SK-N-SH (cell line): ENCODE results near the gene P2RY12. TPM values are rescaled to one million over a fixed set of nuclear protein-coding genes. Genes with fewer than 3 reads are reported as not detected.

Source experiments
- CTCF ChIA-PET: fragments of 300-600, 350-600 bp; formaldehyde crosslinking; extraction: SDS; loops from one replicate; lab custom pipeline; 2021; lab: Yijun Ruan, JAX
- POLR2A ChIA-PET: fragments of 350-600 bp; sonication (Branson Sonifier 250); formaldehyde crosslinking; extraction: SDS; loops from one replicate; lab custom pipeline; 2020; ENCODE audit warnings: antibody characterized with exemption, inconsistent platforms; lab: Yijun Ruan, JAX
- DNase-seq: peaks from one replicate; pipeline ENCODE4 v3.0.0; 2012
- H2AFZ ChIP-seq: fragments of 200-600 bp; sonication (generic); 2 replicates; pipeline ENCODE4 v1.8.1; 2016; ENCODE audit warnings: antibody characterized with exemption, mild to moderate bottlenecking, low read depth
- H3F3A ChIP-seq: fragments of 200-600 bp; sonication (generic); replicated peaks from 2 replicates; pipeline ENCODE3; 2016; ENCODE audit warnings: antibody characterized with exemption, mild to moderate bottlenecking; ENCODE audit not compliant: insufficient read depth
- H3K27ac ChIP-seq, 2 experiments: fragments of 200-500 bp in 1 of 2; fragments of 200-600 bp in 1 of 2; sonication (Bioruptor generic) in 1 of 2; sonication (generic), shearing (Covaris generic) in 1 of 2; 2 replicates each; pipeline versions ENCODE4 v1.5.1 to v1.6.1; 2014 to 2016; ENCODE audit warnings: low read depth in 2 of 2, inconsistent platforms in 1 of 2, low read length in 1 of 2, mild to moderate bottlenecking in 1 of 2, mixed read lengths in 1 of 2
- H3K27me3 ChIP-seq: fragments of 200-600 bp; sonication (generic), shearing (Covaris generic); 2 replicates; pipeline ENCODE4 v1.6.1; 2016; ENCODE audit warnings: mixed run types; ENCODE audit not compliant: insufficient read depth
- H3K36me3 ChIP-seq, 2 experiments: fragments of 200-500 bp in 1 of 2; fragments of 200-600 bp in 1 of 2; sonication (Bioruptor generic) in 1 of 2; sonication (generic) in 1 of 2; replicated peaks in 1 of 2; 2 replicates each; pipeline versions ENCODE3 to v1.5.1; 2014 to 2016; ENCODE audit warnings: low read length in 1 of 2, mild to moderate bottlenecking in 1 of 2; ENCODE audit not compliant: insufficient read depth in 2 of 2, control insufficient read depth in 1 of 2
- H3K4me1 ChIP-seq, 2 experiments: fragments of 200-500 bp in 1 of 2; fragments of 200-600 bp in 1 of 2; sonication (Bioruptor generic) in 1 of 2; sonication (generic), shearing (Covaris generic) in 1 of 2; 2 replicates each; pipeline versions ENCODE4 v1.5.1 to v1.6.1; 2014 to 2016; ENCODE audit warnings: low read depth in 1 of 2, low read length in 1 of 2, mixed run types in 1 of 2; ENCODE audit not compliant: insufficient read depth in 2 of 2, control insufficient read depth in 1 of 2
- H3K4me2 ChIP-seq: fragments of 200-600 bp; sonication (generic), shearing (Covaris generic); 2 replicates; pipeline ENCODE4 v1.6.1; 2017; ENCODE audit warnings: mixed run types
- H3K4me3 ChIP-seq, 2 experiments: fragments of 200-500 bp in 1 of 2; fragments of 200-600 bp in 1 of 2; sonication (Bioruptor generic) in 1 of 2; sonication (generic), shearing (Covaris generic) in 1 of 2; 2 replicates each; pipeline versions ENCODE4 v1.5.1 to v1.8.1; 2014 to 2016; ENCODE audit warnings: low read depth in 2 of 2, inconsistent platforms in 1 of 2, low read length in 1 of 2, mild to moderate bottlenecking in 1 of 2, mixed read lengths in 1 of 2, moderate library complexity in 1 of 2
- H3K79me2 ChIP-seq: fragments of 200-600 bp; sonication (generic); 2 replicates; pipeline ENCODE4 v1.8.1; 2017; ENCODE audit warnings: mild to moderate bottlenecking; ENCODE audit not compliant: insufficient read depth
- H3K9ac ChIP-seq: fragments of 200-600 bp; sonication (generic); 2 replicates; pipeline ENCODE4 v1.6.1; 2017; ENCODE audit warnings: mixed run types
- H3K9me2 ChIP-seq: fragments of 200-600 bp; sonication (generic); 2 replicates; pipeline ENCODE4 v1.6.1; 2017; ENCODE audit warnings: mixed run types
- H3K9me3 ChIP-seq: fragments of 200-600 bp; sonication (generic); 2 replicates; pipeline ENCODE4 v1.6.1; 2017; ENCODE audit warnings: mixed run types, mild to moderate bottlenecking, moderate library complexity
- H4K20me1 ChIP-seq: fragments of 200-600 bp; sonication (generic); 2 replicates; pipeline ENCODE4 v1.6.1; 2017; ENCODE audit warnings: mild to moderate bottlenecking, mixed run types; ENCODE audit not compliant: insufficient read depth
- CTCF ChIP-seq: fragments of 200-600 bp; sonication (generic); IDR thresholded peaks from 2 replicates; pipeline ENCODE4 v1.6.1; 2017; ENCODE audit warnings: antibody characterized with exemption, mild to moderate bottlenecking, moderate library complexity
- EZH2phosphoT487 ChIP-seq: fragments of 200-600 bp; sonication (generic); IDR thresholded peaks from 2 replicates; pipeline ENCODE4 v1.6.1; 2017; ENCODE audit warnings: low read depth, mixed run types, mild to moderate bottlenecking, antibody characterized with exemption, moderate library complexity, borderline replicate concordance
- FOXJ3 ChIP-seq: sonication (generic); formaldehyde crosslinking; IDR thresholded peaks from 2 replicates; pipeline ENCODE4 v1.5.1; 2020; ENCODE audit warnings: mild to moderate bottlenecking, missing genetic modification reagents
- GABPA ChIP-seq: IDR thresholded peaks from 2 replicates; pipeline ENCODE4 v1.4.0; 2012; ENCODE audit warnings: low read depth, mild to moderate bottlenecking
- MXI1 ChIP-seq: IDR thresholded peaks from 2 replicates; pipeline ENCODE4 v1.6.1; 2012; ENCODE audit warnings: mild to moderate bottlenecking, low read depth, low read length, improper control_type of control experiment
- NFIC ChIP-seq: IDR thresholded peaks from 2 replicates; pipeline ENCODE4 v1.4.0; 2012; ENCODE audit warnings: borderline replicate concordance
- RAD21 ChIP-seq: IDR thresholded peaks from 2 replicates; pipeline ENCODE4 v1.6.1; 2012; ENCODE audit warnings: mild to moderate bottlenecking, low read length
- REST ChIP-seq: IDR thresholded peaks from 2 replicates; pipeline ENCODE4 v1.6.1; 2012; ENCODE audit warnings: mild to moderate bottlenecking, low read depth, low read length, moderate library complexity
- RXRA ChIP-seq: IDR thresholded peaks from 2 replicates; pipeline ENCODE4 v1.4.0; 2012; ENCODE audit warnings: low read depth, mild to moderate bottlenecking, borderline replicate concordance
- TEAD4 ChIP-seq: IDR thresholded peaks from 2 replicates; pipeline ENCODE4 v1.4.0; 2012; ENCODE audit warnings: mild to moderate bottlenecking, borderline replicate concordance; ENCODE audit not compliant: insufficient read depth
- WGBS: methylation state at CpG from one replicate; pipeline ENCODE4 v1.1.6; 2017; ENCODE audit warnings: low lambda C conversion rate; 5-methylcytosine and 5-hydroxymethylcytosine counted together
- polyA plus RNA-seq, 3 experiments: library from polyadenylated mRNA; depleted of rRNA; stranded (reverse); fragments of >200 nt; gene quantifications; 2 replicates each; pipeline ENCODE4 v1.2.3, GENCODE V29; 2012

Gene P2RY12
- polyA plus RNA-seq, 1 of the 3 experiments (the other 2 are of a cell fraction): not detected

- 58% methylated on average over 2 of the region's 2 CpGs for WGBS
- ChIA-PET CTCF (interaction anchor here (0.9 to 4.2 kb wide), 3 partner anchors 9 to 16 kb away, joined by 3 to 15 read pairs (median 3); no protein-coding TSS in a partner anchor), POLR2A (no interaction called here)
- H3K4me2 ChIP-seq: no peak overlapping the region
- H3K79me2 ChIP-seq: no peaks in the 10 kb centered on the region
- no peak overlapping the region for H2AFZ ChIP-seq
- H3K27ac ChIP-seq: no peak overlapping the region
- H3K36me3 ChIP-seq: peaks cover 0 to 7% of the 10 kb centered on the region in 2 experiments
- H3F3A ChIP-seq: no peaks in the 10 kb centered on the region
- H4K20me1 ChIP-seq: no peaks in the 10 kb centered on the region
- no peak for TF ChIP-seq TEAD4
- no peak for TF ChIP-seq RAD21
- no peak for TF ChIP-seq FOXJ3
- TF ChIP-seq EZH2phosphoT487: no peak
- TF ChIP-seq MXI1: no peak
- TF ChIP-seq REST: no peak
- TF ChIP-seq GABPA: no peak
- no peaks in the 10 kb centered on the region for H3K4me1 ChIP-seq
- H3K9ac ChIP-seq: no peak overlapping the region
- no peaks in the 10 kb centered on the region for H3K9me2 ChIP-seq
- no peak for DNase-seq
- no peak overlapping the region for H3K4me3 ChIP-seq
- no peaks in the 10 kb centered on the region for H3K27me3 ChIP-seq
- H3K9me3 ChIP-seq: no peaks in the 10 kb centered on the region
These were observed 43.8 kb upstream of the P2RY12 start for GRCh38 chr3:151428386-151428785.

- H3K27me3 ChIP-seq: no peaks in the 10 kb centered on the region
- no peaks in the 10 kb centered on the region for H3F3A ChIP-seq
- DNase-seq: no peak
- no peaks in the 10 kb centered on the region for H3K9me2 ChIP-seq
- H3K4me3 ChIP-seq: no peak overlapping the region
- TF ChIP-seq RXRA (no peak), CTCF (peak; percentile 17; the same call in 1 of the 2 replicates), NFIC (no peak)
- no peaks in the 10 kb centered on the region for H3K36me3 ChIP-seq
- no peak overlapping the region for H2AFZ ChIP-seq
- no peak overlapping the region for H3K9ac ChIP-seq
- ChIA-PET POLR2A (no interaction called here), CTCF (interaction anchor here (1.2 to 4.2 kb wide), 4 partner anchors 9 to 23 kb away, joined by 4 to 15 read pairs (median 7); no protein-coding TSS in a partner anchor)
- no peaks in the 10 kb centered on the region for H3K9me3 ChIP-seq
- no peaks in the 10 kb centered on the region for H4K20me1 ChIP-seq
- H3K4me1 ChIP-seq: no peaks in the 10 kb centered on the region
- H3K27ac ChIP-seq: no peak overlapping the region
- H3K79me2 ChIP-seq: no peaks in the 10 kb centered on the region
- H3K4me2 ChIP-seq: no peak overlapping the region
These were observed 41.7 kb upstream of the P2RY12 start for GRCh38 chr3:151426341-151426657.
